NCI-H345 treated with DMSO at 0.1 percent for 48 hours (cell line): ENCODE results near the gene GNRH2.
"Not testable (repeated sequence)": the region's sequence is repeated elsewhere in the genome, so short reads cannot be mapped to it uniquely, and the experiment has no call there.

Source experiments
- DNase-seq: peaks from one replicate; lab custom pipeline; 2025; ENCODE audit not compliant: unreplicated experiment; lab: John Stamatoyannopoulos, UW

The GNRH2 gene

DNA sequence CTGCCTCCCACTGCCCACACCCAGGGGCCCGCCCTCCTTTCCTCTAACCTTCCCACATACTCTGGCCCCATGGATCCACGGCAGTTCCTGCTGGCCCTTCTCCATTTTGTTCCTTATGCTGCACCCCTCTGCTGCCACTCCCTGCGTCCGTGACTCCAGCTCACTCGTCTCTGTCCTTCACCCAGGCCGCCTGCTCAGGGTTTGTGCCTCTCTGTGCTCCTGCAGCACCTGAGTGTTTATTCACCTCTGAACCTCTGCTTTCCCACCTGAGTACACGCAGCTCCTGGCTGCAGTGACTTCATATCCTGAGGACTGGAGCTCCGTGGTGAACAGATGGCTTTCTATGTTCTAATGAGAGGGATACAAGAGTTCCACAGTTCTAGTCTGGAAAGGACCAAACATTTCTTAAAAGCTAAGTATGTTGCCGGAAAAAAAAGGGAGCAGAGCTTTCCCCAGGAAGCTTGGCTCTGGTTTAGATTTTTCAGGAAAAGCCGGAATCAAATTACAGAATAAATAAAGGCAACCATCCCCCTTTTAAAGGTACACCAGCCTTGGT is 1.5 kb upstream of the GNRH2 start:
- peak; percentile 40 for DNase-seq

DNA sequence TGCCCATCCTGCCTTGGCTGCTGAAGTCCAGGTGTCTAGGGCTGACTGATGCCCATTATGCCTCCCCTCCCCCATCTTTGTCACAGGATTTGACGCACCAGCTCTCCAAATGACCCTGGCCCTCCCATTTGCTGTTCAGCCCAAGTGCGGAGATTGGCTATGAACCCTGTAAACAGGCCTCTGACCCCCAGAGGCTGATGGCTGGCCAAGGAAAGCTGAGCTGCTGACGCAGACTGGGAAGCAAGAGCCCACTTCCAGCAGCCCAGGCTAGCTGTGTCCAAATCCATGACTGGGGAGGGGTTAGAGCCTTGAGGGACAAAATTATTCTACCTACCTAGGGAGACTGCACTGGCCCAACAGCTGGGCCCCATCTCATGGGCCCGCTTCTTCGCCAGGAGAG is 797 bp upstream of the GNRH2 start:
- no peak for DNase-seq

DNA sequence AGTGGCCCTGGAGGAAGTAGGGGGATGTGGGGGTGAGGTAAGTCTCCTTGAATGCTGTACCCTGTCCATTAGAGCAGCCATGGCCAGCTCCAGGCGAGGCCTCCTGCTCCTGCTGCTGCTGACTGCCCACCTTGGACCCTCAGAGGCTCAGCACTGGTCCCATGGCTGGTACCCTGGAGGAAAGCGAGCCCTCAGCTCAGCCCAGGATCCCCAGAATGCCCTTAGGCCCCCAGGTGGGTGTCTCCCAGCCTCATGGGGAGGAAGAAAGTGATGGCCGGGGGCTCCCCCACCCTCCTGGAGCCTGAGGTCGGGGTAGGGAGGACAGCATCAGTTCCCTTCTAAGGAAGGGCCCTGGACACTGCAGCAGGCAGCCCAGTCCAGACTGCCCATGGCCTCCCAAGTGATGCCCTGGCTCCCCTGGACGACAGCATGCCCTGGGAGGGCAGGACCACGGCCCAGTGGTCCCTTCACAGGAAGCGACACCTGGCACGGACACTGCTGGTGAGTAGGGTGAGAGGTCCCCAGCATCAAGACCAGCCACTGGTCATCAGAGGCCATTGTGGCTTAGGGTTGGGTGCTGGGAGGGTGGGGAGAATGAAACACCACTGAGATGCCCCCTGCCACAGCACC is 1.0 kb downstream of the GNRH2 start:
- no peak for DNase-seq

DNA sequence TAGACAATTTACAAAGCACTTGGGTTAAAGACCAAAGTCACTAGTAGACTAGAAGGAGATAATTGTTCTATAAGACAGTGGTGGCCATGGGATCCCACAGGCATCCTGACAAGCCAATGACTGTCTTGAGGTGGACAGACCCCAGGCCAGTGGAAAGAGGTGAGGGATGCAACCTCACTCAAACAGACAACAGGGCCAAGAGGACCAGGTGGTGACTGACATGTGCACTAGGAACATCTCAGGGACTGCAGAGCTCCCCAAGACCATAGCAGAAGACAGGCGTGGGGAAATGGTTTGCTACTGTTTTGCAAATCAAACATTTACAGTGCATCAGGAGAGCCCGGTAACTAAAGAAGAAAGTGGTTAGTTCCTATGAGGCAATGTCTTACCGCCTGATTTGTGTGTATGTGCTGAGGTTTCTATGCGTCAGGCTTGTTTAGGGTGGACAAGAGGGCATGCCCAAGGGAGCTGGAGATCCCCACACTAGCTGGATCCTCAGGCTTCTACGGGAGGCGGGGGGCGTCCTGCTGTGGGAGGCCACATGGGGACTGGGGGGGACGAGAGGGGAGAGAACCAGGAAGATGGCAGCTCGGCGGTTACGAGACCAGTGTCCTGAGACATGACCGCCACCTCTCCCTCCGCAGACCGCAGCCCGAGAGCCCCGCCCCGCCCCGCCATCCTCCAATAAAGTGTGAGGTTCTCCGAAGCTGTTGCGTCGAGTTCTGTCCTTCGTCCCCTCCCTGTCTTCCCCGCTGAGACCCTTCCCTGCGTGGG is 1.8 kb downstream of the GNRH2 start:
- peak; percentile 67 for DNase-seq

DNA sequence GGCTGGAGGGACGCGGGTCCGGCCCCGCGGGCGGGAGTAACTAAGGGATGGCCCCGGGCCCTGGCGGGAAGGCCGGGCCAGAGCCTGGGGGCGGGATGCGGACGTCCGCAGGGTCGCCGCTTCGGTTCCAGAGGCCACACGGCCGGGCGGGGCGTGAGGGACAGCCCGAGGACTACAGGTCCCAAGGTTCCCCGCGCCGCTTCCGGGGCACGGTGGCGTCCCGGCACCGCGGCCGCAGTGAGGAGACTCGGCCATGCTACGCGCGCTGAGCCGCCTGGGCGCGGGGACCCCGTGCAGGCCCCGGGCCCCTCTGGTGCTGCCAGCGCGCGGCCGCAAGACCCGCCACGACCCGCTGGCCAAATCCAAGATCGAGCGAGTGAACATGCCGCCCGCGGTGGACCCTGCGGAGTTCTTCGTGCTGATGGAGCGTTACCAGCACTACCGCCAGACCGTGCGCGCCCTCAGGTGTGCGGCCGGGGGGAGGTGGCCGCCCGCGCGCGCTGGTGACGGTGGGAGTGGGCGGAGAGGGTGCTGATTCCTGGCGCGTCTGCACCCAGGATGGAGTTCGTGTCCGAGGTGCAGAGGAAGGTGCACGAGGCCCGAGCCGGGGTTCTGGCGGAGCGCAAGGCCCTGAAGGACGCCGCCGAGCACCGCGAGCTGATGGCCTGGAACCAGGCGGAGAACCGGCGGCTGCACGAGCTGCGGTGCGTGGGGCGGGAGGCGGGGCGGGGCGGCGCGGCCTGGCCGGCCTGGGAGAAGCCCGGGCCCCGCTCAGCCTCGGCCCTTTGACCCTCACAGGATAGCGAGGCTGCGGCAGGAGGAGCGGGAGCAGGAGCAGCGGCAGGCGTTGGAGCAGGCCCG is 2.6 kb downstream of the GNRH2 start, which contains the start of gene MRPS26:
Gene MRPS26, plus strand, starts transcription at position 237 of the 861 bp plus-strand sequence. Its CDS starts 17 bp downstream, at position 254.
- peak; percentile 68 for DNase-seq

DNA sequence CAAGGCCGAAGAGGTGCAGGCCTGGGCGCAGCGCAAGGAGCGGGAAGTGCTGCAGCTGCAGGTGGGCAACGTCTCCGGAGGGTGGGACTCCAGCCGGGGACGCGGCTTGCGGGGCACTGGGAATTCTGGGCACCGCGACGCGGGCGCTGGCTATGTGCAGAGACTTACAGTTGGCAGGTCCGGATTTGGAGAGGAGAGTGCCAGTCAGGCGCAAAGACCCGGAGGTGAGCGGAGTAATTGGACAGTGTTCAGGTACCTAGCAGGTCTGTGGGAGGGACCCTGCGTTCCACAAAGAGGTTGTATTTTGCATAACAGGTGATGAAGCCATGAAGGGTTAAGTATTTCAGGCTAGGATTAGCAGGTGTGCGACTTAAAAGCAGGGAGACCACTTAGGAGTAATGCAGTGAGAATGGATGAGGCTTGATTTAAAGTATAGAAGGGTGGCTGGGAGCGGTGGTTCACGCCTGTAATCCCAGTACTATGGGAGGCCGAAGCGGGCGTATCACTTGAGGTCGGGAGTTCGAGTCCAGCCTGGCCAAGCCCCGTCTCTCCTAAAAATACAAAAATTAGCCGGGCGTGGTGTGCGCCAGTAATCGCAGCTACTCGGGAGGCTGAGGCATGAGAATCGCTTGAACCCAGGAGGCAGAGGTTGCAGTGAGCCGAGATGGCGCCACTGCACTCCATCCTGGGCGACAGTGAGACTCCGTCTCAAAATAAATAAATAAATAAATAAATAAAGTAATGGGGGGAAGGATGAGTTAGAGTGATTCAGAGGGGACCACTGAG is 3.4 kb downstream of the GNRH2 start:
- DNase-seq, result peak; percentile 87

DNA sequence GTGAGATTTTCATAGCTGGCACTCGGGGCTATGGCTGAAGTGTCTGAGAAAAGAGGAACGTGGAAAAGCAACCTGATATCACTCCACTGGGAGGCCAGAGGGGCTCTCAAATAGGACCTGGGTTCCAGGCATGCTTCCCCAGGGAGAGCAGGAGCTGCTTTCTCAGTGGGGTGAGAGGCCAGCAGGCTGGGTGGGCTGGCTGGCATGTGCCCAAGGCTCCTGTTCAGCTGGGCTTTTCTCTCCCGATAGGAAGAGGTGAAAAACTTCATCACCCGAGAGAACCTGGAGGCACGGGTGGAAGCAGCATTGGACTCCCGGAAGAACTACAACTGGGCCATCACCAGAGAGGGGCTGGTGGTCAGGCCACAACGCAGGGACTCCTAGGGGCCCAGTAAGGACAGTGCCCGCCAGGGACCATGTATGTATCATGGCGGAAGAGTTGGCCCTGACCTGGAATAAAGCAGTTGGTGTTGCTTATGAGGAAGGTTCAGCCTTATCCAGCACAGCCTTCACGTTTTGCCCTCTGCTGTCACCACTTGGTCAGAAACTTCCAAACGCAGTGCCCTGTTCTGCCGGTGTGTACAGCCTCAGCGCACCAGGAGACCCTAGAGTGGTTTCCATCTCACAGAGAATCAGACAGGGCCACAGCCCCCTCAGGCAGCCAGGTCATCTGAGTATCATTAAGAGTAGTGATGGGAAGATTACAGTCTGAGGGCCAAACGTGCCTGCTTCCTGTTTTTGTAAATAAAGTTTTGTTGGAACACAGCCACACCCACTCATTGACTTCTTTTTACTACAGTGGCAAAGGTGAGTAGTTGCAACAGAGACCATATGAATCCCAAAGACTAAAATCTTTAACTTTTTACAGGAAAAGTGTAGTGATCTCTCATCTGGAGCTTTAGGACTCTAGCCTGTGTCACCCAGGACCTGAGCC is 4.3 kb downstream of the GNRH2 start:
- no peak for DNase-seq

DNA sequence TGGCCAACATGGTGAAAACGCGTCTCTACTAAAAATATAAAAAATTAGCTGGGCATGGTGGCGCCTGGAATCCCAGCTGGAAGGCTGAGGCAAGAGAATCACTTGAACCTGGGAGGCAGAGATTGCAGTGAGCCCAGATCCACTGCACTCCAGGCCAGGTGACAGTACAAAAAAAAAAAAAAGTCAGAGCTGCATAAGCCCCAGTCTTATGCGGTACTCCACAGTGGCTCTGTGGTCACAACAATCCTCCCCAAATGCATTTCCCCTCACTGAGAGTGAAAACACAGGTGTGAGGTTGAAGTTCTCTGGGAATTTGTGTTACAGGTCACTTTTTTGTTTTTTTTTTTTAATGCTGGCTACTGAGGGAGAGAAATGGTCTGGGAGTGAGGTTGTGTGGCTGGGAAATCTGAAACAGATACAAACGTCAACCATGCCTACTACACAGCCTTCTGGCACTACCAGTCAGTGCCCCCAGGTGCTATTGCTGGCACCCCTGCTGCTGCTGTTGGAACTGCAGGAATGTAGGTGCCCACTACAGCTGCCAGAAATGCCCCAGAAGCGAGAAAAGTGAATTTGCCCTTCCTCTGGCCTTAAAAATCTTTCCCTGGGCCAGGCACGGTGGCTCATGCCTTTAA is 8.1 kb downstream of the GNRH2 start:
- no peak for DNase-seq

DNA sequence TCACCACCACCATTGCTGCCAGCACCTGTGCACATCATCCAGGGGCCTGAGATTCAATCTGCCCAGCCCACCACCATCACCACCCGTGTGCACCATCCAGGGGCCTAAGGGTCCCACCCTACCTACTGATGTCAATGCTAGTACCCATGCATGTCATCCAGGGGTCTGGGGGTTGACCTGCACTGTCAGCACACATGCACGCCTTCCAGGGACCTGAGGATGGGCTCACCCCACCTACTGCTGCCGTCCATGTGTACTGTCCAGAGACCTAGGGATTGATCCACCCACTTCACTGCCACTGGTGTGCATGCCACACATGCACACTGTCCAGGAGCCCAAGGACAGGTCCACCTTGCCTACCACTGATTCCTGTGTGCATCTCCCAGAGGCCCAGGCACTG is 16.1 kb downstream of the GNRH2 start:
- no peak for DNase-seq

DNA sequence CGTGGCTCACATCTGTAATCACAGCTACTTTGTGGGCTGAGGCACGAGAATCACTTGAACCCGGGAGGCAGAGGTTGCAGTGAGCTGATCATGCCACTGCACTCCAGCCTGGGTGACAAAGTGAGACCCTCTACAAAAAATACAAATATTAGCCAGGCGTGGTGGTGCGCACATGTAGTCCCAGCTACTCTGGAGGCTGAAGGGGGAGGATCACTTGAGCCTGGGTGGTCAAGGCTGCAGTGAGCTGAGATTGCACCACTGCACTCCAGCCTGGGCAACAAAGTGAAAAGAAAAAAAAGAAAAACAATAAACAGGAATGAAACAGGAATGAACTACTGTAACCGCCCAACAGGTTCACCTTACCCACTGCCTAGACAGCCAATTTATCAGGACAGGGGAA is 20.7 kb downstream of the GNRH2 start:
- DNase-seq, result not testable (repeated sequence)

DNA sequence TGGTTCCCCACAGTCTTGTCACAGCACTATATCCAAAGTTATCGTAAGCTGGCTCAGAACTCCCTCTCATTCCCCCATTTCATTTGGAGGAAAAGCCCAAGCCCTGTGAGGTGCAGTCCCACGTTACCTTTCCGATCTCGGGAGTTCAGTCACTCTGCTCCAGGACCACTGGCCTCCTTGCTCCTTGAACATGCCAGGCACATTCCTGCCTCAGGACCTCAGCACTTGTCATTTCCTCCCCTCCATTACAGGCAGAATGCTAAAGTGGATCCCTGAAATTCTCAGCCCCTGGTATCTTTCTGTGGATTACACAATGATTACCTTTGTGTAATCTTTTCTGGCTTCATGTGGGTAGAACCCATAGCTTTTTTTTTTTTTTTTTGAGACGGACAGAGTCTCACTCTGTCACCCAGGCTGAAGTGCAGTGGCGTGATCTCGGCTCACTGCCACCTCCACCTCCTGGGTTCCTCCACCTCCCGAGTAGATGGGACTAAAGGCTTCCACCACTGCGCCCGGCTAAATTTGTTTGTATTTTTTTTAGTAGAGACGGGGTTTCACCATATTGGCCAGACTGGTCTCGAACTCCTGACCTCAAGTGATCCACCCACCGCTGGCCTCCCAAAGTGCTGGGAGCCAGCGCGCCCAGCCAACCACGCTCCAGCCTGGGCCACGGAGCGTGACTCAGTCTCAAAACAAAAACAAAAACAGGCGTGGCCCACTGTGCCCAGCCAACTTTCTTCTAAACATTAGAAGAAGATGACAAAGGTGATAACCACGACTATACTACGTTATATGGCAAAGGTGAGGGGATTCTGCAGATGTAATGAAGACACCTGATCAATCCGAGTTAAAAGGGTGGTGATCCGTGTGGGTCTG is 24.0 kb downstream of the GNRH2 start:
- no peak for DNase-seq

DNA sequence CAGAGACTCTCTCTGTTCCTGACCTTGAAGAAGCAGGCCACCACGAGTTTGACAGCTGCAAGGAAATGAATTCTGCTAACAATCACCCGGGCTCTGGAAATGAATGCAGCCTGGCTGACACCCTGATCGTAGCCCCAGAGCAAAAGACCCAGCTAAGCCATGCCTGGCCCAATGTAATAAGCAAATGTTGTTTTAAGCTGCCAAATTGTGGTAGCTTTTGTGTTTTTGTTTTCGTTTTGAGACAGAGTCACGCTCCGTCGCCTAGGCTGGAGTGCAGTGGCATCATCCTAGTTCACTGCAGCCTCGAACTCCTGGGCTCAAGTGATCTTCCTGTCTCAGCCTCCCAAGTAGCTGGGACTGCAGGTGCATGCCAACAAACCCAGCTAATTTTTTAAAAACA is 24.7 kb downstream of the GNRH2 start:
- no peak for DNase-seq

DNA sequence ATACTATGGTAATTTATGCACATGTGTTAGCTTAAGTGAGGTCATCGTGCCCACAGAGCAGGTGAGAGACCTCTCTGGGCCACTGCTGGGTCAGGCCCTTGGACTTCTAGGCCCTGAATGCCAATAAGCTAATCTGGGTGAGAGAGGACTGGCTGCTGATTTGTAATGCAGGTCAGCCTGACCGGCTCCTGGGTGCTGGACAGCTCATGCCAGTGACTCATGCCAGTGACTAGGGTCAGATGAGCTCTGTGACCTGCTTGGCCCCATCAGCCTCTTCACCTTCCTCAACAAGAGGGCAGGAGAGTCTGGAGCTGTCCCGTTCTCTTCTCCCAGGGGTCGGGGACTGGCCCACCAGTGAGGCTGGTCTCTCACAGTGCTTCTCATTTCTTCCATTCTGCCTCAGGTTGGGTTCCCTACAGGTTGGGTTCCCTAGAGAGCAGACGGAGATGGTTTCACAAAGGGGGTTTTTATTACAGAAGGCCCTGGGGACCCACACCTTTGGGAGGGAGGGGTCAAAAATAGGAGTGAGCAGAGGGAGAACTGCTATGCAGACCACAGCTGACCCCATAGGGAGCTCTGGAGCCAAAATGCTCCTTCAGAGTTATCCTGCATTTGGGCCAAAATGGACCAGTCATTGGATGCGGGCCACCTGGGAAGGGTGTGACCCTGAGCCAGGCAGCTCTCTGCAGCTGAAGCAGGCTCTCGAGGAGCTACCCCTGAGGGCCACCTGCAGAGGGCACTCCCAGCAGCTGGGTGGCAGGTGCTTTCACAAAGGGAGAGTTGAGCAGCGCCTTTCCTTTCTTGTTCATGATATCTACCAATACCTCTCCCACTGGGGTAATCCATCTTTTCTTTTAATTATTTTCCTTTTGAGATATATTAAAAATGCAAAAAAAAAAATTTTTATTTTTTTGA is 25.8 kb downstream of the GNRH2 start:
- peak; percentile 88 for DNase-seq

DNA sequence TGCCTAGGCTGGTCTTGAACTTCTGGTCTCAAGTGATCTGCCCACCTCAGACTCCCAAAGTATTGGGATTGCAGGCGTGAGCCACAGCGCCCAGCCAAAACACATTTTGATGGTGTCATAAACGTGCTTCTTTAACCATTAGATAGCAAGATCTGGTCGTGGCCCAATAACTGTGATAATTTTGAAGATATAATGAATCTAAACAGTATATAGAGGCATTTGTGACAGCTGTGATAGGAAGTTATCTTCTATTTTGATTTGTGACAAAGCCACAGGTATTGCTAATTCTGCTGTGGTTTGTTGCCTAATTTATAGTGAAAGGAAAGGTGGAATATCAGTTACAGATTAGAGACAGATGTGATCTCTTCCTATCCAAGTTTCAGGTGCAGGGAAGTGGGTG is 27.3 kb downstream of the GNRH2 start:
- DNase-seq, result no peak

DNA sequence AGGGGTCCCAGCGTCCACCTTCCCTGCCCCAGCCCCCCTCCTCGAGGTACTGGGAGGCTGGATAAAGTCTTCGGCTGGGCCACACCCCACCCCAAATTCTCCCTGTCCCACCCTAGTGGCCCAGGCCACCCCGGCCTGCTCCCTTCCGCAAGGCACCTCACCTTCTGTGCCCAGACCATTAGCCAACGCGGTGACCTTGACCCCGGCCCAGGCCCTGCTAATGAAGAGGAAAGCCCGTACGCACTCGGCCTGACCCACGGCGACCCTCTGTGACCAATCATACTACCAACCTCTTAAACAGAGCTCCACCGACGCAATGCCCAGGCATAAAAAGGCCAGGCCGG is 27.8 kb downstream of the GNRH2 start:
- DNase-seq, result no peak

DNA sequence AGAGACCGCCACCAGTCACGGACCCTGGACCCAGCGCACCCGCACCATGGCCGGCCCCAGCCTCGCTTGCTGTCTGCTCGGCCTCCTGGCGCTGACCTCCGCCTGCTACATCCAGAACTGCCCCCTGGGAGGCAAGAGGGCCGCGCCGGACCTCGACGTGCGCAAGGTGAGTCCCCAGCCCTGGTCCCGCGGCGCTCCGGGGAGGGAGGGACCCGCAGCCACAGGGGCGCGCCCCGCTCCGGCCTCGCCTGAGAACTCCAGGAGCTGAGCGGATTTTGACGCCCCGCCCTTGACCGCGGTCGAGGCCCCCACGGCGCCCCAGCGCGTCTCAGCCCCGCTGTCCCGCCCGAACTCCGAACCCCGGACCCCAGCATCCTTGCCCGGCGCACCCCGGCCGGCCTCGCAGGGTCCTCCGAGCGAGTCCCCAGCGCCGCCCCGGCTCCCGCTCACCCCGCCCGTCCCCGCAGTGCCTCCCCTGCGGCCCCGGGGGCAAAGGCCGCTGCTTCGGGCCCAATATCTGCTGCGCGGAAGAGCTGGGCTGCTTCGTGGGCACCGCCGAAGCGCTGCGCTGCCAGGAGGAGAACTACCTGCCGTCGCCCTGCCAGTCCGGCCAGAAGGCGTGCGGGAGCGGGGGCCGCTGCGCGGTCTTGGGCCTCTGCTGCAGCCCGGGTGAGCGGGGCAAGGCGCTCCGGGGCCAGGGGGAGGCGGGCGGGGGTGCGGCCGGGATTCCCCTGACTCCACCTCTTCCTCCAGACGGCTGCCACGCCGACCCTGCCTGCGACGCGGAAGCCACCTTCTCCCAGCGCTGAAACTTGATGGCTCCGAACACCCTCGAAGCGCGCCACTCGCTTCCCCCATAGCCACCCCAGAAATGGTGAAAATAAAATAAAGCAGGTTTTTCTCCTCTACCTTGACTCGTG is 28.4 kb downstream of the GNRH2 start, which contains the start of gene OXT:
Gene OXT, plus strand, starts transcription at position 11 of the 920 bp plus-strand sequence. Its CDS starts 36 bp downstream, at position 47.
- no peak for DNase-seq
